Measurements from ENCODE around the gene DHRS3.

GRCh38 chr1:12619792-12620487 lies 1.9 kb upstream of the DHRS3 start:
- TF ChIP-seq TCF7L2 (IDR thresholded peaks at IDR 0.05; ENCODE audit: borderline replicate concordance, extremely low read depth, insufficient read depth, insufficient read length): no peak
- TF ChIP-seq POLR2A (IDR thresholded peaks at IDR 0.05; ENCODE audit: borderline replicate concordance, extremely low read depth, insufficient read depth, insufficient read length): no peak
- peak in 2 of 3 experiments; percentile 94 to 95; a peak in 4 of 6 replicates for TF ChIP-seq CTCF (IDR thresholded peaks at IDR 0.05 in 2 of 3, conservative IDR thresholded peaks at IDR 0.05 in 1 of 3; ENCODE audit: borderline replicate concordance in 1 of 3, insufficient read depth in 1 of 3, low read depth in 2 of 3, low read length in 2 of 3)
- TF ChIP-seq, protein P1, sequence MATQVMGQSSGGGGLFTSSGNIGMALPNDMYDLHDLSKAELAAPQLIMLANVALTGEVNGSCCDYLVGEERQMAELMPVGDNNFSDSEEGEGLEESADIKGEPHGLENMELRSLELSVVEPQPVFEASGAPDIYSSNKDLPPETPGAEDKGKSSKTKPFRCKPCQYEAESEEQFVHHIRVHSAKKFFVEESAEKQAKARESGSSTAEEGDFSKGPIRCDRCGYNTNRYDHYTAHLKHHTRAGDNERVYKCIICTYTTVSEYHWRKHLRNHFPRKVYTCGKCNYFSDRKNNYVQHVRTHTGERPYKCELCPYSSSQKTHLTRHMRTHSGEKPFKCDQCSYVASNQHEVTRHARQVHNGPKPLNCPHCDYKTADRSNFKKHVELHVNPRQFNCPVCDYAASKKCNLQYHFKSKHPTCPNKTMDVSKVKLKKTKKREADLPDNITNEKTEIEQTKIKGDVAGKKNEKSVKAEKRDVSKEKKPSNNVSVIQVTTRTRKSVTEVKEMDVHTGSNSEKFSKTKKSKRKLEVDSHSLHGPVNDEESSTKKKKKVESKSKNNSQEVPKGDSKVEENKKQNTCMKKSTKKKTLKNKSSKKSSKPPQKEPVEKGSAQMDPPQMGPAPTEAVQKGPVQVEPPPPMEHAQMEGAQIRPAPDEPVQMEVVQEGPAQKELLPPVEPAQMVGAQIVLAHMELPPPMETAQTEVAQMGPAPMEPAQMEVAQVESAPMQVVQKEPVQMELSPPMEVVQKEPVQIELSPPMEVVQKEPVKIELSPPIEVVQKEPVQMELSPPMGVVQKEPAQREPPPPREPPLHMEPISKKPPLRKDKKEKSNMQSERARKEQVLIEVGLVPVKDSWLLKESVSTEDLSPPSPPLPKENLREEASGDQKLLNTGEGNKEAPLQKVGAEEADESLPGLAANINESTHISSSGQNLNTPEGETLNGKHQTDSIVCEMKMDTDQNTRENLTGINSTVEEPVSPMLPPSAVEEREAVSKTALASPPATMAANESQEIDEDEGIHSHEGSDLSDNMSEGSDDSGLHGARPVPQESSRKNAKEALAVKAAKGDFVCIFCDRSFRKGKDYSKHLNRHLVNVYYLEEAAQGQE (IDR thresholded peaks at IDR 0.05; ENCODE audit: low read depth): no peak
- no peak for TF ChIP-seq JUND (IDR thresholded peaks at IDR 0.05)
- TF ChIP-seq EZH2 (IDR thresholded peaks at IDR 0.05): no peak
- TF ChIP-seq SRF (IDR thresholded peaks at IDR 0.05; ENCODE audit: low read depth): no peak
- peak; percentile 30 for TF ChIP-seq YY1 (IDR thresholded peaks at IDR 0.05; ENCODE audit: extremely low read depth, insufficient replicate concordance, low read depth, low read length)

All from HCT116 (cell line).